ENCODE measurements around the gene LRRC75B.
"Not testable (repeated sequence)": the region's sequence is repeated elsewhere in the genome, so short reads cannot be mapped to it uniquely, and the experiment has no call there.

GRCh38 chr22:24631430-24632122 lies 38.7 kb upstream of the LRRC75B start:
- TF ChIP-seq CTCF, EP300, POLR2A (IDR thresholded peaks at IDR 0.05): not testable (repeated sequence)
